B cell (primary cell): ENCODE results near the gene LAX1. TPM values are rescaled to one million over a fixed set of nuclear protein-coding genes. Genes with fewer than 3 reads are reported as not detected.
A peak's percentile ranks its signal among the peaks of the same experiment; 100 is the strongest.

Experiments used
- ATAC-seq: fragments of 200-7000 bp; cut with Tn5 transposase; one replicate; pipeline ENCODE4 v1.10.0; 2021; ENCODE audit warnings: low read depth, mild to moderate bottlenecking, moderate number of reproducible peaks, moderate library complexity
- CTCF ChIA-PET: fragments of 350-600 bp; sonication (Branson Sonifier 250); formaldehyde crosslinking; loops from one replicate; lab custom pipeline; 2021; ENCODE audit warnings: antibody characterized with exemption, inconsistent platforms; lab: Charles Lee
- POLR2A ChIA-PET: fragments of 350-600 bp; sonication (Branson Sonifier 250); formaldehyde crosslinking; loops from one replicate; lab custom pipeline; 2021; ENCODE audit warnings: antibody characterized with exemption; lab: Charles Lee
- DNase-seq: peaks from one replicate; pipeline ENCODE4 v3.0.0; 2013
- H2AFZ ChIP-seq: 2 replicates; pipeline ENCODE4 v1.6.1; 2012; ENCODE audit warnings: mild to moderate bottlenecking, low read depth, low read length; ENCODE audit not compliant: insufficient read depth, poor library complexity, severe bottlenecking
- H3K27ac ChIP-seq, 2 donors: 1 replicate in 1 of 2; 2 replicates in 1 of 2; pipeline ENCODE4 v1.5.1; 2012 to 2013; ENCODE audit warnings: low read length in 2 of 2, mild to moderate bottlenecking in 2 of 2, moderate library complexity in 1 of 2
- H3K27me3 ChIP-seq, 4 experiments: fragments of 200-600 bp in 1 of 4; sonication (generic) in 1 of 4; replicated peaks in 1 of 4; 1 replicate in 2 of 4; 2 replicates in 2 of 4; pipeline versions ENCODE4 v1.6.1 to v1.7.0; 2013 to 2016; ENCODE audit warnings: low read length in 3 of 4, mild to moderate bottlenecking in 2 of 4, mixed read lengths in 1 of 4, moderate library complexity in 1 of 4; ENCODE audit not compliant: insufficient read depth in 4 of 4, control insufficient read depth in 3 of 4; ENCODE audit errors: control extremely low read depth in 1 of 4
- H3K36me3 ChIP-seq, 2 experiments: replicated peaks in 1 of 2; 1 replicate in 1 of 2; 2 replicates in 1 of 2; pipeline versions ENCODE4 v1.6.1 to v1.7.1; 2013; ENCODE audit warnings: low read length in 1 of 2; ENCODE audit not compliant: insufficient read depth in 2 of 2, control insufficient read depth in 1 of 2; ENCODE audit errors: control extremely low read depth in 1 of 2, extremely low read depth in 1 of 2
- H3K4me1 ChIP-seq, 2 donors: fragments of 200-600 bp in 1 of 2; sonication (generic) in 1 of 2; 1 replicate in 1 of 2; 2 replicates in 1 of 2; pipeline versions ENCODE4 v1.5.1 to v1.6.1; 2013 to 2017; ENCODE audit warnings: low read length in 2 of 2; ENCODE audit not compliant: control insufficient read depth in 2 of 2, insufficient read depth in 2 of 2
- H3K4me2 ChIP-seq: replicated peaks from 2 replicates; pipeline ENCODE3; 2012; ENCODE audit warnings: mild to moderate bottlenecking, low read depth, low read length; ENCODE audit not compliant: poor library complexity, severe bottlenecking
- H3K4me3 ChIP-seq, 5 experiments: fragments of 200-600 bp in 1 of 5; sonication (generic) in 1 of 5; 1 replicate in 3 of 5; 2 replicates in 2 of 5; pipeline versions ENCODE4 v1.5.1 to v1.7.0; 2011 to 2016; ENCODE audit warnings: low read length in 4 of 5, mild to moderate bottlenecking in 4 of 5, low read depth in 2 of 5, control low read depth in 1 of 5, moderate library complexity in 1 of 5; ENCODE audit not compliant: insufficient read depth in 1 of 5; ENCODE audit errors: control extremely low read depth in 1 of 5, extremely low read depth in 1 of 5
- H3K79me2 ChIP-seq: fragments of 200-600 bp; sonication (generic); one replicate; pipeline ENCODE4 v1.6.0; 2016; ENCODE audit warnings: low read length; ENCODE audit not compliant: control insufficient read depth, insufficient read depth
- H3K9ac ChIP-seq: fragments of 200-600 bp; sonication (generic); 2 replicates; pipeline ENCODE4 v1.6.1; 2017; ENCODE audit warnings: mild to moderate bottlenecking, low read length, moderate library complexity
- H3K9me3 ChIP-seq, 3 donors: one replicate each; pipeline versions ENCODE4 v1.6.1 to v1.7.1; 2013; ENCODE audit warnings: low read length in 2 of 3; ENCODE audit not compliant: control insufficient read depth in 2 of 3, insufficient read depth in 1 of 3; ENCODE audit errors: control extremely low read depth in 1 of 3
- H4K20me1 ChIP-seq: 2 replicates; pipeline ENCODE4 v1.6.0; 2012; ENCODE audit warnings: mild to moderate bottlenecking, low read length; ENCODE audit not compliant: insufficient read depth, control insufficient read depth, poor library complexity, severe bottlenecking
- H3K27ac Mint-ChIP-seq: one replicate; pipeline ENCODE4 v1.8.0; 2021; ENCODE audit warnings: mixed read lengths
- H3K27me3 Mint-ChIP-seq: one replicate; pipeline ENCODE4 v1.8.0; 2021; ENCODE audit warnings: mixed read lengths
- H3K4me1 Mint-ChIP-seq: one replicate; pipeline ENCODE4 v1.8.0; 2021; ENCODE audit warnings: mixed read lengths
- H3K4me3 Mint-ChIP-seq: one replicate; pipeline ENCODE4 v1.8.0; 2021; ENCODE audit warnings: mixed read lengths
- H3K9me3 Mint-ChIP-seq: one replicate; pipeline ENCODE4 v1.8.0; 2022; ENCODE audit warnings: mixed read lengths; ENCODE audit not compliant: insufficient read depth
- CTCF ChIP-seq: fragments of 200-600 bp; IDR thresholded peaks from one replicate; pipeline ENCODE4 v1.8.0; 2022; ENCODE audit warnings: antibody characterized with exemption, mild to moderate bottlenecking
- EZH2 ChIP-seq: IDR thresholded peaks from 2 replicates; pipeline ENCODE4 v1.6.1; 2012; ENCODE audit warnings: borderline replicate concordance, low read depth, mild to moderate bottlenecking, moderate library complexity, low read length; ENCODE audit not compliant: insufficient read depth, poor library complexity, severe bottlenecking
- WGBS: methylation state at CpG from one replicate; pipeline ENCODE4 v1.1.5; 2013; ENCODE audit warnings: missing lambda C conversion rate; ENCODE audit not compliant: insufficient coverage; 5-methylcytosine and 5-hydroxymethylcytosine counted together
- intact Hi-C: fragments of 100-400 bp; cut with micrococcal nuclease; formaldehyde crosslinking; loops from one replicate; pipeline ENCODE4 v1.10.0; 2022
- polyA minus RNA-seq: library from RNA; depleted of rRNA, polyadenylated mRNA; stranded (reverse); fragments of >200 nt; gene quantifications from 2 replicates; pipeline ENCODE4 v1.2.3, GENCODE V29; 2012
- polyA plus RNA-seq: library from polyadenylated mRNA; depleted of rRNA; stranded (reverse); fragments of >200 nt; gene quantifications from 2 replicates; pipeline ENCODE4 v1.2.3, GENCODE V29; 2012
- total RNA-seq, 2 donors: library from RNA; stranded (reverse); fragments of 120-200 nt in 1 of 2; gene quantifications; 1 replicate in 1 of 2; 2 replicates in 1 of 2; pipeline versions ENCODE4 v1.2.3 to v1.2.4, GENCODE V29; 2013 to 2022

The LAX1 gene, protein sequence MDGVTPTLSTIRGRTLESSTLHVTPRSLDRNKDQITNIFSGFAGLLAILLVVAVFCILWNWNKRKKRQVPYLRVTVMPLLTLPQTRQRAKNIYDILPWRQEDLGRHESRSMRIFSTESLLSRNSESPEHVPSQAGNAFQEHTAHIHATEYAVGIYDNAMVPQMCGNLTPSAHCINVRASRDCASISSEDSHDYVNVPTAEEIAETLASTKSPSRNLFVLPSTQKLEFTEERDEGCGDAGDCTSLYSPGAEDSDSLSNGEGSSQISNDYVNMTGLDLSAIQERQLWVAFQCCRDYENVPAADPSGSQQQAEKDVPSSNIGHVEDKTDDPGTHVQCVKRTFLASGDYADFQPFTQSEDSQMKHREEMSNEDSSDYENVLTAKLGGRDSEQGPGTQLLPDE
- total RNA-seq (20.5 and 23.5 TPM in 2 replicates), polyA plus RNA-seq (7.9 and 11.3 TPM in 2 replicates), polyA minus RNA-seq (15.4 and 15.9 TPM in 2 replicates)
- total RNA-seq (2013) = 19.7 TPM

DNA sequence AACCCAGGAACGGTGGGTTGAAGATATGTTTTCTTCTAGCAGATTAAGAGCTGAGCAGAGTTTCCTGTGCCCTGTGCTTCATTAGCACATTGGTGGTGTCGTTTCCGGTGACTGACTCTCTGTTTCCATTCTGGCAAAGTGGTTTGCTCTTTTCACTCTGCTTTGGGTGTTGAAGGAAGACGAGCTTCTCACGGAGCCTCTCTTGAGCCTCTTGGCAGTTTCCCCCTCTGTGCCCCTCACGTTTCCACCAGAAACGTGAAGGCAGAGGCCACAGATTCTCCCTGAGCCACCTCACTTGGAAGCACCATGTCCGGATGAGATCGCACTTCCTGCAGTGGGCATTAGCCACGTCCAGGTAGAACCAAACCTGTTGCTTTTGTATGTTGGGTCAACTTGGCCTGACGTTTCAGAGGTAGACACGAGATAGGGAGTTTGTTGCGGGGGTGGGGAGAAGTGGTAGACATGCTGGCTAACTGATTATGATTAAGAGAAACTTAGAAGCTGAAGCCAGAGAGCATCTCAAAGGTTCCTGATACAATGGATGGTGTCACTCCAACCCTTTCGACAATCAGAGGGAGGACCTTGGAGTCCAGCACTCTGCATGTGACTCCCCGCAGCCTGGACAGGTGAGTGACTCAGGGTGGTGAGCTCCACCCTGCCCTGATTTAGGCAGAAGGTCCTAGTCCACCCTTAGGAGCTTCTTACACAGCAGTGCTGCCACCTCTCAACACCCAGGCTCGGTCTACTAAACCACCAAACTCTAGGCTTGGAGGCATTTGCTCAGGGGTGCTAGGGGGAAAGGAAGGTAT lies at the start of gene LAX1:
LAX1 (plus strand) TSS at position 155 of the 809 bp plus-strand sequence; CDS start at position 538, 383 bp downstream.
- no peaks in the 10 kb centered on the region for H3K9me3 ChIP-seq
- no peaks in the 10 kb centered on the region for H4K20me1 ChIP-seq
- CTCF ChIA-PET = interaction anchor here (0.9 to 2.8 kb wide), 8 partner anchors 10 to 171 kb away, joined by 3 to 20 read pairs (median 4); no protein-coding TSS in a partner anchor
- peaks cover 27% of the 10 kb centered on the region for H3K79me2 ChIP-seq
- TF ChIP-seq EZH2 (no peak), CTCF (no peak)
- peaks cover 0 to 3% of the 10 kb centered on the region in 2 experiments for H3K36me3 ChIP-seq
- no peaks in the 10 kb centered on the region for H3K27me3 Mint-ChIP-seq
- H3K27ac ChIP-seq = peak within 1 kb of the TSS; percentile 79 to 82
- 61% methylated on average over 13 of the region's 16 CpGs for WGBS
- POLR2A ChIA-PET = interaction anchor here (0.5 to 2.7 kb wide), 7 partner anchors 10 to 751 kb away, joined by 3 to 14 read pairs (median 4); partner anchors contain the start of genes ATP2B4 and MDM4
- DNase-seq (peak; percentile 57), ATAC-seq (peak; percentile 83)
- H3K9ac ChIP-seq = peak within 1 kb of the TSS; percentile 68
- H3K4me1 ChIP-seq = peaks cover 14 to 36% of the 10 kb centered on the region in 2 donors
- peak within 1 kb of the TSS; percentile 61 for H2AFZ ChIP-seq
- no peaks in the 10 kb centered on the region for H3K27me3 ChIP-seq
- no peaks in the 10 kb centered on the region for H3K9me3 Mint-ChIP-seq
- H3K4me2 ChIP-seq = peak within 1 kb of the TSS; percentile 66
- peaks cover 36% of the 10 kb centered on the region for H3K4me1 Mint-ChIP-seq
- peak within 1 kb of the TSS; percentile 95 for H3K4me3 Mint-ChIP-seq
- peak within 1 kb of the TSS; percentile 99 for H3K27ac Mint-ChIP-seq
- H3K4me3 ChIP-seq = peak within 1 kb of the TSS; percentile 54 to 72 (median 62)
- intact Hi-C loops = loop anchor here (1.0 to 5.0 kb wide), 2 partner anchors 11 to 138 kb away; partner anchors contain the start of gene ATP2B4
